ENCODE data around the gene DCDC2B.

The DCDC2B gene

DNA sequence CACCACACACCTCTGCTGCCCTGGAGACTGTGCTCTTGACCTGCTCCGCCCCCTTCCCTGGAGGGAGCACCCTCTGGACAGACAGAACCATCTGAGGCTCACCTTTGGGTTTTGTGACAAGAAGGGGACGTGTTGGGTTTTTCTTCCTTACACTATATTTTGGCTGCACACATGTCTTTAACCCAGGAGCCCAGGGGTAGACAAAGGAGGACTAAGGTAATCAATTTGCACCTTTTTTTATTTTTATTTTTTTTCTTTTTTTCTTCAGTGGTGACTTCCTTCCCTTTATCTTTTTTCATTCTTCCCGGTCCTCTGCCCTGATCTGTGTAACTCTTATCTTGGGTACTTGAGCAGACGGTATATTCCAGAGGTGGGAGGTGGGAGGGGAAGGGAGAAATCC is 37.9 kb upstream of the DCDC2B start:
- Histone ChIP-seq H3F3A (ENCODE audit: insufficient read depth) (no peaks in the 10 kb centered on the region; the same call in 1 of the 2 replicates), H4K20me1 (ENCODE audit: low read depth, low read length) (no peaks in the 10 kb centered on the region), H3K27ac (ENCODE audit: low read depth, low read length) (no peak overlapping the region), H3K4me2 (ENCODE audit: low read depth, low read length, poor library complexity, severe bottlenecking) (no peak overlapping the region), H3K4me3 (ENCODE audit: insufficient read depth, low read length, poor library complexity, severe bottlenecking) (no peak overlapping the region), H3K9ac (ENCODE audit: low read length) (no peak overlapping the region), H3K36me3 (ENCODE audit: low read length) (peaks cover 11% of the 10 kb centered on the region; the same call in 1 of the 2 replicates), H3K9me2 (replicated peaks; ENCODE audit: insufficient read depth, low read length) (no peaks in the 10 kb centered on the region), H3K27me3 (ENCODE audit: low read length) (no peaks in the 10 kb centered on the region), H3K9me3 (ENCODE audit: insufficient read depth, low read length) (no peaks in the 10 kb centered on the region), H2AFZ (ENCODE audit: low read depth, low read length, severe bottlenecking) (no peak overlapping the region), H3K79me2 (ENCODE audit: insufficient read depth, low read length) (no peaks in the 10 kb centered on the region)
- no peak for TF ChIP-seq CTCF (IDR thresholded peaks at IDR 0.05; ENCODE audit: insufficient read depth, low read length, poor library complexity, severe bottlenecking)
- no peak for TF ChIP-seq EZH2phosphoT487 (conservative IDR thresholded peaks at IDR 0.05; ENCODE audit: low read length)

- no peak overlapping the region for H3K4me3 ChIP-seq (ENCODE audit: insufficient read depth, low read length, poor library complexity, severe bottlenecking)
- no peak overlapping the region for H2AFZ ChIP-seq (ENCODE audit: low read depth, low read length, severe bottlenecking)
- H3K9ac ChIP-seq (ENCODE audit: low read length): no peak overlapping the region
- peaks cover 6% of the 10 kb centered on the region for H3F3A ChIP-seq (ENCODE audit: insufficient read depth)
- no peak for TF ChIP-seq EZH2phosphoT487 (conservative IDR thresholded peaks at IDR 0.05; ENCODE audit: low read length)
- TF ChIP-seq CTCF (IDR thresholded peaks at IDR 0.05; ENCODE audit: insufficient read depth, low read length, poor library complexity, severe bottlenecking): no peak
- peaks cover 6% of the 10 kb centered on the region; the same call in 1 of the 2 replicates for H3K36me3 ChIP-seq (ENCODE audit: low read length)
- no peaks in the 10 kb centered on the region for H3K9me2 ChIP-seq (replicated peaks; ENCODE audit: insufficient read depth, low read length)
- H3K27me3 ChIP-seq (ENCODE audit: low read length): no peaks in the 10 kb centered on the region
- no peak overlapping the region for H3K4me2 ChIP-seq (ENCODE audit: low read depth, low read length, poor library complexity, severe bottlenecking)
- no peak overlapping the region for H3K27ac ChIP-seq (ENCODE audit: low read depth, low read length)
- no peaks in the 10 kb centered on the region for H3K9me3 ChIP-seq (ENCODE audit: insufficient read depth, low read length)
- H4K20me1 ChIP-seq (ENCODE audit: low read depth, low read length): no peaks in the 10 kb centered on the region
- H3K79me2 ChIP-seq (ENCODE audit: insufficient read depth, low read length): no peaks in the 10 kb centered on the region
Observed at GRCh38 chr1:32172621-32173245, 36.2 kb upstream of the DCDC2B start.

GRCh38 chr1:32178380-32179192 is 30.3 kb upstream of the DCDC2B start:
- peak overlapping the region; percentile 89 for H3K4me2 ChIP-seq (ENCODE audit: low read depth, low read length, poor library complexity, severe bottlenecking)
- H3K9me3 ChIP-seq (ENCODE audit: insufficient read depth, low read length): no peaks in the 10 kb centered on the region
- H3K79me2 ChIP-seq (ENCODE audit: insufficient read depth, low read length): peaks cover 32% of the 10 kb centered on the region
- H3K27me3 ChIP-seq (ENCODE audit: low read length): no peaks in the 10 kb centered on the region
- peak overlapping the region; percentile 89 for H3K4me3 ChIP-seq (ENCODE audit: insufficient read depth, low read length, poor library complexity, severe bottlenecking)
- H3K36me3 ChIP-seq (ENCODE audit: low read length): peaks cover 4% of the 10 kb centered on the region
- H3K9ac ChIP-seq (ENCODE audit: low read length): peak overlapping the region; percentile 90
- H2AFZ ChIP-seq (ENCODE audit: low read depth, low read length, severe bottlenecking): peak overlapping the region; percentile 85
- peak overlapping the region; percentile 69 for H3K27ac ChIP-seq (ENCODE audit: low read depth, low read length)
- TF ChIP-seq EZH2phosphoT487 (conservative IDR thresholded peaks at IDR 0.05; ENCODE audit: low read length) (no peak), CTCF (IDR thresholded peaks at IDR 0.05; ENCODE audit: insufficient read depth, low read length, poor library complexity, severe bottlenecking) (no peak)
- peaks cover 30% of the 10 kb centered on the region for H3F3A ChIP-seq (ENCODE audit: insufficient read depth)
- no peaks in the 10 kb centered on the region for H4K20me1 ChIP-seq (ENCODE audit: low read depth, low read length)
- no peaks in the 10 kb centered on the region for H3K9me2 ChIP-seq (replicated peaks; ENCODE audit: insufficient read depth, low read length)

Data from SU-DHL-6 (cell line).